Prostate gland (tissue), 2 donors: ENCODE data around the gene KCNG2. TPM values are rescaled to one million over a fixed set of nuclear protein-coding genes. Genes with fewer than 3 reads are reported as not detected.

Source experiments
- DNase-seq: peaks from one replicate; pipeline ENCODE4 v3.0.0-alpha.2; 2019; ENCODE audit warnings: low spot score
- H3K27ac ChIP-seq, 2 donors: fragments of 200-600 bp; sonication (generic); 2 replicates each; pipeline ENCODE4 v1.5.1; 2017 to 2019
- H3K27me3 ChIP-seq: fragments of 200-600 bp; sonication (generic); replicated peaks from 2 replicates; pipeline ENCODE4 v1.5.1; 2019; ENCODE audit not compliant: insufficient read depth
- H3K36me3 ChIP-seq, 2 donors: fragments of 200-600 bp; sonication (generic); 1 replicate in 1 of 2; 2 replicates in 1 of 2; pipeline versions ENCODE4 v1.5.1 to v1.8.1; 2017 to 2019
- H3K4me1 ChIP-seq: fragments of 200-600 bp; sonication (generic); replicated peaks from 2 replicates; pipeline ENCODE4 v1.5.1; 2019
- H3K4me3 ChIP-seq, 2 donors: fragments of 200-600 bp; sonication (generic); 2 replicates each; pipeline ENCODE4 v1.5.1; 2017 to 2019
- H3K9me3 ChIP-seq: fragments of 200-600 bp; sonication (generic); 2 replicates; pipeline ENCODE4 v1.5.1; 2017
- POLR2A ChIP-seq: fragments of 450-650 bp; IDR thresholded peaks from one replicate; pipeline ENCODE4 v1.6.1; 2016; ENCODE audit warnings: antibody characterized with exemption, mild to moderate bottlenecking
- POLR2AphosphoS5 ChIP-seq: sonication (generic); formaldehyde crosslinking; IDR thresholded peaks from one replicate; pipeline ENCODE4 v1.6.1; 2017; ENCODE audit warnings: antibody characterized with exemption
- WGBS: methylation state at CpG from one replicate; pipeline ENCODE4 v1.1.5; 2018; 5-methylcytosine and 5-hydroxymethylcytosine counted together
- intact Hi-C: fragments of 100-400 bp; cut with DNase I; formaldehyde crosslinking; loops from one replicate; pipeline ENCODE4 v1.14.2; 2022
- total RNA-seq, 2 donors: library from RNA; depleted of rRNA; stranded (reverse); fragments of >200 nt; gene quantifications; one replicate each; pipeline ENCODE4 v1.1.0, GENCODE V29; 2016
- TF ChIP-seq, protein P1 (sequence below), 4 experiments: fragments of 200-600 bp in 2 of 4; fragments of 450-650 bp in 2 of 4; sonication (generic) in 2 of 4; IDR thresholded peaks; 1 replicate in 3 of 4; 2 replicates in 1 of 4; pipeline ENCODE4 v1.5.1; 2016 to 2019; ENCODE audit warnings: antibody characterized with exemption in 4 of 4, mild to moderate bottlenecking in 2 of 4, moderate library complexity in 2 of 4

KCNG2 gene
- total RNA-seq, 2 donors from 2014 or later = 3.7 TPM; not detected in 1

DNA sequence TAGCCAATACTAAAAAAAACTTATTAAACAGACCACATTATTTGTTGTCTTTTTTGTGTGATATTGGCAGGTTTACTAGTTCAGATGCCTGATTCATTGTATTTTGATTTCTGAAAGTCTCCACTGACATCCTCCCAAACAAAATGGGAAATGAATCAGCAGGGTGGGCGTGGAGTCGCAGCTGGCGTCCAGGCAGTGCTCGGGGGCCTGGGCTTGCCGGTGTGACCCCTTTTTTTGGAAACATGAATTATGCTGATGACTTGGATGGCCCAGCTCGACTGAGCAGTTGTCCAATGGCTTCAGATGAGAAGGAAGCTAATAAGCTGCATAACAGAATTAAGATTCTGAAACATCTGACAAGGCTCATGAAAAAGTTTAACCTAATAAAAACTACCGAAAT, 1.7 kb upstream of the KCNG2 start:
- peaks cover 13% of the 10 kb centered on the region for H3K4me1 ChIP-seq
- intact Hi-C loops = no loop called here
- no peaks in the 10 kb centered on the region for H3K36me3 ChIP-seq
- no peak overlapping the region for H3K27ac ChIP-seq
- no peak for DNase-seq
- H3K9me3 ChIP-seq = no peaks in the 10 kb centered on the region
- 20% methylated on average over 7 of the region's 7 CpGs for WGBS
- peaks cover 16% of the 10 kb centered on the region for H3K27me3 ChIP-seq
- TF ChIP-seq, protein P1, sequence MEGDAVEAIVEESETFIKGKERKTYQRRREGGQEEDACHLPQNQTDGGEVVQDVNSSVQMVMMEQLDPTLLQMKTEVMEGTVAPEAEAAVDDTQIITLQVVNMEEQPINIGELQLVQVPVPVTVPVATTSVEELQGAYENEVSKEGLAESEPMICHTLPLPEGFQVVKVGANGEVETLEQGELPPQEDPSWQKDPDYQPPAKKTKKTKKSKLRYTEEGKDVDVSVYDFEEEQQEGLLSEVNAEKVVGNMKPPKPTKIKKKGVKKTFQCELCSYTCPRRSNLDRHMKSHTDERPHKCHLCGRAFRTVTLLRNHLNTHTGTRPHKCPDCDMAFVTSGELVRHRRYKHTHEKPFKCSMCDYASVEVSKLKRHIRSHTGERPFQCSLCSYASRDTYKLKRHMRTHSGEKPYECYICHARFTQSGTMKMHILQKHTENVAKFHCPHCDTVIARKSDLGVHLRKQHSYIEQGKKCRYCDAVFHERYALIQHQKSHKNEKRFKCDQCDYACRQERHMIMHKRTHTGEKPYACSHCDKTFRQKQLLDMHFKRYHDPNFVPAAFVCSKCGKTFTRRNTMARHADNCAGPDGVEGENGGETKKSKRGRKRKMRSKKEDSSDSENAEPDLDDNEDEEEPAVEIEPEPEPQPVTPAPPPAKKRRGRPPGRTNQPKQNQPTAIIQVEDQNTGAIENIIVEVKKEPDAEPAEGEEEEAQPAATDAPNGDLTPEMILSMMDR (IDR thresholded peaks at IDR 0.05) = no peak
- TF ChIP-seq POLR2AphosphoS5 (no peak), POLR2A (no peak)
- H3K4me3 ChIP-seq = no peak overlapping the region

DNA sequence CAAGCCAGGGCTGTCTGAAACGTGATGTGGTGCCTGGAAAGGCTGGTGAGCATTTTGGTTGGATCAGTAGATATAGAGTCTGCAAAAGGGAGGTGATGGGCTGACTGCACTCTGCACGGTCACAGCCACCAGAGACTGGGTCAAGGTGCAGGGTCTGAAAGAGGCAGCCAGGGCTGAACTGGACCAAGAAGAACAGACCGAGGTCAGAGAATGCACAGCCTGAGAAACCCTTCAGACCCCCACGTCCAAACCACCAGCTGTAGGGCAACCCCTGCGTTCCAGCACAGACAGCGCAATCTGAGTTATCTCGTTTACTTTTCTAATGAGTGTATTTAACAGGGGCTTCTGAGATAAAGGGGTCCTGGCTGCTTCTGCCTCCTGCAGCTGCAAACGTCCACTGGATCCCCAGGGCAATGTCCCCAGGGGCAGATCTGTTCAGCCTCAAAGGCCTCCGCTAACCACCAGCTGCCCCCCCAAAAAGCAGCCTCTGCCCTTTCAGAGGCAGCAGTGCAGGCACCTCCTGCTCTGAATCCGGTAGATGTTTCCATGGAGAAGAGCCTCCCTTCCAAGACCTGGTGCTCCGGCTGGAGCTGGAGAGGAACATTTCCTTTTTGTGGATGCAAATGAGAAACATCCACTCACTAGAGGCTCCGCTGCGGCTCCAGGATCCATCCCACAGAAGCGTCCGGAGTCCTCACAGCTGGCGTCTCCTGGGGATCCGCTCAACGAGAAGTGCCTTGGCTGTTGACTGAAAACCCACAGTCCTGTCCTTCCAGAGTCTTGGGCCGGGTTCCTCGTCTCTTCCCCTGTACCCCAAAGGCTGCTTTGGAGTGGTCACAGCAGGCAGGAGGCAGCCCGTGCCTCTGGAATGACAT, 970 bp upstream of the KCNG2 start:
- H3K9me3 ChIP-seq = no peaks in the 10 kb centered on the region
- no peak overlapping the region for H3K4me3 ChIP-seq
- peaks cover 11% of the 10 kb centered on the region for H3K4me1 ChIP-seq
- TF ChIP-seq POLR2AphosphoS5 = no peak
- no peak for TF ChIP-seq POLR2A
- TF ChIP-seq, protein P1 (IDR thresholded peaks at IDR 0.05) = no peak
- peaks cover 16% of the 10 kb centered on the region for H3K27me3 ChIP-seq
- no peak for DNase-seq
- 19% methylated on average over 21 of the region's 21 CpGs for WGBS
- H3K36me3 ChIP-seq = no peaks in the 10 kb centered on the region
- H3K27ac ChIP-seq = no peak overlapping the region
- intact Hi-C loops = no loop called here

DNA sequence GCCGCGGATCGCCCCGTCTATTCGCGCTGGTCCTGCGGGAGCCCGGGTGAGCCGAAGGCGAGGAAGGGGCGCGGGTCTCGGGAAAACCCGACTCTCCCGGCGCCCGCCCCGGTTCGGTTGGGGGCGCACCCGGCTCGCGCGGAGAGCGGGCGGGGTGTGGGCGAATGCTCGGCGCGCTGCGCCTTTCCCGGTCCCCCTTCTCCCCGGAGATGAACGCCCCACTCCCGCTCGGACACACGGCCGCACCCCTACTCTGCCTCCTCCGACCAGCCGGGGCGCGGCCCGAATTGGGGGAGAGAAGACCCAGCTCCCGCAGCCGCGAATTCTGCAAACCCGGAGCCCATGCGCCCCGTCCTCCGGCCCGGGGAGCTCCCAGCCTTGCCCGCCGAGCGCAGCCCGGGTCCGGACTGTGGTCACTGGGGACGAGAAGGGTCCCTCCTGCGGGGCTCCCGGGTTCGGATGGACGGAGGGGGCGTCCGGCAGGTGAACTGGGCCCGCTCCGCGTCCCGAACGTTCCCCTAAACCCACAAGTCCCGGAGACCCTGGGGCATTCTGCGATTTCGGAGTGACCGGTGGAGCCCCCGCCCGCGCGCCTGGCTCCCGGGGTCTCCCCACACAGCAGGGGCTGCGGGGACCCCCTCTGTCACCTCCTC, 734 bp downstream of the KCNG2 start:
- H3K27me3 ChIP-seq = peaks cover 16% of the 10 kb centered on the region
- TF ChIP-seq POLR2A (no peak), POLR2AphosphoS5 (no peak)
- TF ChIP-seq, protein P1 (IDR thresholded peaks at IDR 0.05) = no peak
- H3K36me3 ChIP-seq = no peaks in the 10 kb centered on the region
- no peak for DNase-seq
- peak overlapping the region; percentile 9 to 32 for H3K4me3 ChIP-seq
- H3K27ac ChIP-seq = no peak overlapping the region
- 1% methylated on average over 22 of the region's 78 CpGs for WGBS
- intact Hi-C loops = no loop called here
- H3K9me3 ChIP-seq = no peaks in the 10 kb centered on the region
- peaks cover 11% of the 10 kb centered on the region for H3K4me1 ChIP-seq

DNA sequence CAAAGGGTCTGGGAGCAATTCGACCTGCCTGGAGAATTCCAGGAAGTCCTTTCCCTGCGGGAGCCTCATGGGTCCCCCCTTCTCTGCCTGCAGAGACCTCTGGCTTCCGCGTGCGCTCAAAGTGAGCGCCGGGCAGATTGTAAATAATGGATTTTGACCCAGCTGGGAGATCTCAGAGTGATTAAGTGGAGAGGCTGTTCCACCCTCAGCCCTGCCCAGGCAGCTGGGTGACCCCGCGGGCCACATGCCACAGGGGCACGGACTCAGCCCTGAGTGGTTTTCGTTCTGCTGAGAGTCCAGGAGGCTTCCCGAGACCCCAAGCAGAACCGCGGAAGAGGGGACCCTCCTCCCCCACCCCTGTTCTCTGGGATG, 1.2 kb downstream of the KCNG2 start:
- Histone ChIP-seq H3K27ac (no peak overlapping the region), H3K9me3 (no peaks in the 10 kb centered on the region), H3K4me1 (peaks cover 11% of the 10 kb centered on the region), H3K4me3 (peak overlapping the region; percentile 9 to 32), H3K27me3 (peaks cover 16% of the 10 kb centered on the region), H3K36me3 (no peaks in the 10 kb centered on the region)
- WGBS = 4% methylated on average over 14 of the region's 14 CpGs
- TF ChIP-seq POLR2AphosphoS5 = no peak
- no peak for TF ChIP-seq POLR2A
- TF ChIP-seq, protein P1 (IDR thresholded peaks at IDR 0.05) = no peak
- no peak for DNase-seq
- intact Hi-C loops = no loop called here
